ENCODE results near the gene RAB8A.

Gene RAB8A

GRCh38 chr19:16100524-16100923, 11.2 kb upstream of the RAB8A start:
- H3K4me3 ChIP-seq (ENCODE audit: low read length) = no peak overlapping the region
- no peak for DNase-seq (ENCODE audit: low read depth)
- no peak for TF ChIP-seq CTCF (conservative IDR thresholded peaks at IDR 0.05; ENCODE audit: low read length)

GRCh38 chr19:16104722-16105121, 7.0 kb upstream of the RAB8A start:
- no peak for TF ChIP-seq CTCF (conservative IDR thresholded peaks at IDR 0.05; ENCODE audit: low read length)
- H3K4me3 ChIP-seq (ENCODE audit: low read length) = no peak overlapping the region
- DNase-seq (ENCODE audit: low read depth) = no peak

- DNase-seq (ENCODE audit: low read depth) = peak; percentile 33
- no peak overlapping the region for H3K4me3 ChIP-seq (ENCODE audit: low read length)
- no peak for TF ChIP-seq CTCF (conservative IDR thresholded peaks at IDR 0.05; ENCODE audit: low read length)
Observed at GRCh38 chr19:16106121-16106520, 5.6 kb upstream of the RAB8A start.

- peak; percentile 41 for DNase-seq (ENCODE audit: low read depth)
- peak overlapping the region; percentile 92 for H3K4me3 ChIP-seq (ENCODE audit: low read length)
- TF ChIP-seq CTCF (conservative IDR thresholded peaks at IDR 0.05; ENCODE audit: low read length) = no peak
Observed at GRCh38 chr19:16111909-16112752, 442 bp downstream of the RAB8A start.

- DNase-seq (ENCODE audit: low read depth) = no peak
- no peak for TF ChIP-seq CTCF (conservative IDR thresholded peaks at IDR 0.05; ENCODE audit: low read length)
- H3K4me3 ChIP-seq (ENCODE audit: low read length) = peak overlapping the region; percentile 92
Observed at GRCh38 chr19:16112778-16113177, 1.1 kb downstream of the RAB8A start.

GRCh38 chr19:16113727-16114126, 2.0 kb downstream of the RAB8A start:
- no peak overlapping the region for H3K4me3 ChIP-seq (ENCODE audit: low read length)
- no peak for DNase-seq (ENCODE audit: low read depth)
- no peak for TF ChIP-seq CTCF (conservative IDR thresholded peaks at IDR 0.05; ENCODE audit: low read length)
